Fibroblast of lung (primary cell): ENCODE measurements around the gene WHRN.

Source experiments
- CTCF ChIP-seq, 2 donors: IDR thresholded peaks in 1 of 2; conservative IDR thresholded peaks in 1 of 2; 1 replicate in 1 of 2; 2 replicates in 1 of 2; pipeline ENCODE4 v1.5.1; 2011 to 2012; ENCODE audit warnings: low read length in 2 of 2, control low read depth in 1 of 2, inconsistent platforms in 1 of 2, low read depth in 1 of 2, mild to moderate bottlenecking in 1 of 2
- EZH2 ChIP-seq: IDR thresholded peaks from 2 replicates; pipeline ENCODE4 v1.5.1; 2012; ENCODE audit warnings: low read length, control low read depth, mild to moderate bottlenecking; ENCODE audit errors: missing control alignments

DNA sequence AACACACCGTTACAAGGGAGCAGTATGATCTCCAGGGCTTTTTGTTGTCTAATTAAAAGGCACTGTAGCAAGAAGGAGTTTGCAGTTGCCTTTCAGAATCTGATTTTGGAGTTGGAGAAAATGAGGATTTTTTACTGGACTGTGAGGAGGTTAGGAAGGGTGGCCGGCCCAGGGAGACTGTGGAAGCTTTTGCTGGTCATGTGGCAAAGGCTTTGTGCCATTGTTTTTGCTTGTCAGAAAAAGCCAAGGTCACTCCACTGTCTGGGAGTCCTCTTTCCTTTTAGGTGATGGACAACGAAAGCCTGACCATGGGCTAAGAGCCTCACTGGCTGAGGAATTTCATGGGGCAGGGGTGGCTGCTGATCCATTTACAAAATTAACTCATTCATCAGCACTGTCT lies 10.3 kb upstream of the WHRN start:
- TF ChIP-seq CTCF (conservative IDR thresholded peaks at IDR 0.05 in 1 of 2, IDR thresholded peaks at IDR 0.05 in 1 of 2; ENCODE audit: low read depth in 1 of 2, low read length in 2 of 2) (no peak), EZH2 (no peak)
